ENCODE results near the gene ZNF385A.
"Not testable (repeated sequence)": the region's sequence is repeated elsewhere in the genome, so short reads cannot be mapped to it uniquely, and the experiment has no call there.

ZNF385A gene

GRCh38 chr12:54372113-54372806 lies 12.3 kb downstream of the ZNF385A start:
- no peak for DNase-seq

GRCh38 chr12:54371328-54372112 lies 13.0 kb downstream of the ZNF385A start:
- DNase-seq, result no peak

GRCh38 chr12:54370171-54370730 lies 14.3 kb downstream of the ZNF385A start:
- peak; percentile 55 for DNase-seq

- DNase-seq, result no peak
Measured at GRCh38 chr12:54369597-54370131, 14.9 kb downstream of the ZNF385A start.

GRCh38 chr12:54368709-54369596 lies 15.6 kb downstream of the ZNF385A start:
- DNase-seq, result peak; percentile 90

GRCh38 chr12:54368025-54368708 lies 16.4 kb downstream of the ZNF385A start:
- peak; percentile 59 for DNase-seq

- peak; percentile 98 for DNase-seq
Measured at GRCh38 chr12:54364413-54364812, 20.1 kb downstream of the ZNF385A start, which contains the start of gene GPR84. TSS of gene GPR84 (minus strand) at chr12:54364486. CDS start at chr12:54363851, 635 bp downstream.

GRCh38 chr12:54363618-54364017 lies 20.9 kb downstream of the ZNF385A start:
- peak; percentile 74 for DNase-seq

- DNase-seq, result no peak
Measured at GRCh38 chr12:54363047-54363446, 21.5 kb downstream of the ZNF385A start.

GRCh38 chr12:54360717-54361456 lies 23.6 kb downstream of the ZNF385A start:
- DNase-seq, result peak; percentile 60

GRCh38 chr12:54359762-54360351 lies 24.7 kb downstream of the ZNF385A start:
- DNase-seq, result peak; percentile 65

- peak; percentile 98 for DNase-seq
Measured at GRCh38 chr12:54358945-54359761, 25.4 kb downstream of the ZNF385A start.

GRCh38 chr12:54358191-54358944 lies 26.2 kb downstream of the ZNF385A start:
- no peak for DNase-seq

- DNase-seq, result no peak
Measured at GRCh38 chr12:54357506-54358190, 26.9 kb downstream of the ZNF385A start.

- no peak for DNase-seq
Measured at GRCh38 chr12:54356951-54357356, 27.6 kb downstream of the ZNF385A start.

GRCh38 chr12:54356228-54356627 lies 28.3 kb downstream of the ZNF385A start:
- DNase-seq, result no peak

- no peak for DNase-seq
Measured at GRCh38 chr12:54355104-54355815, 29.3 kb downstream of the ZNF385A start.

GRCh38 chr12:54354271-54354670 lies 30.3 kb downstream of the ZNF385A start:
- not testable (repeated sequence) for DNase-seq

Measured in inflammatory macrophage treated with lipopolysaccharide for 4 hours (primary cell).